ENCODE results near the gene STK40.

STK40 gene

GRCh38 chr1:36343651-36344394 is 41.9 kb downstream of the STK40 start:
- no peak for DNase-seq (ENCODE audit: low spot score)

GRCh38 chr1:36342426-36343185 is 43.1 kb downstream of the STK40 start:
- DNase-seq (ENCODE audit: low spot score), result peak; percentile 77

GRCh38 chr1:36341626-36342320 is 44.0 kb downstream of the STK40 start:
- DNase-seq (ENCODE audit: low spot score), result no peak

- DNase-seq (ENCODE audit: low spot score), result no peak
Observed at GRCh38 chr1:36339615-36340014, 46.1 kb downstream of the STK40 start.

GRCh38 chr1:36339215-36339614 is 46.5 kb downstream of the STK40 start:
- no peak for DNase-seq (ENCODE audit: low spot score)

- no peak for DNase-seq (ENCODE audit: low spot score)
Observed at GRCh38 chr1:36337830-36338229, 47.9 kb downstream of the STK40 start.

GRCh38 chr1:36330940-36331339 is 54.8 kb downstream of the STK40 start:
- no peak for DNase-seq (ENCODE audit: low spot score)

GRCh38 chr1:36329817-36330216 is 55.9 kb downstream of the STK40 start:
- DNase-seq (ENCODE audit: low spot score), result no peak

GRCh38 chr1:36328713-36329112 is 57.0 kb downstream of the STK40 start:
- no peak for DNase-seq (ENCODE audit: low spot score)

- DNase-seq (ENCODE audit: low spot score), result no peak
Observed at GRCh38 chr1:36328088-36328480, 57.6 kb downstream of the STK40 start.

- peak; percentile 63 for DNase-seq (ENCODE audit: low spot score)
Observed at GRCh38 chr1:36327421-36328087, 58.2 kb downstream of the STK40 start.

GRCh38 chr1:36326499-36326898 is 59.2 kb downstream of the STK40 start:
- DNase-seq (ENCODE audit: low spot score), result no peak

- DNase-seq (ENCODE audit: low spot score), result no peak
Observed at GRCh38 chr1:36324353-36324703, 61.4 kb downstream of the STK40 start.

GRCh38 chr1:36323636-36324352 is 61.9 kb downstream of the STK40 start, which contains the start of gene EVA1B:
Gene EVA1B (minus strand): TSS chr1:36323645. CDS start chr1:36323037, 608 bp downstream.
- DNase-seq (ENCODE audit: low spot score), result peak; percentile 86

GRCh38 chr1:36322786-36323635 is 62.7 kb downstream of the STK40 start:
- DNase-seq (ENCODE audit: low spot score), result peak; percentile 54

GRCh38 chr1:36322041-36322785 is 63.5 kb downstream of the STK40 start:
- no peak for DNase-seq (ENCODE audit: low spot score)

GRCh38 chr1:36321119-36321951 is 64.4 kb downstream of the STK40 start:
- DNase-seq (ENCODE audit: low spot score), result peak; percentile 93

GRCh38 chr1:36320767-36321118 is 65.0 kb downstream of the STK40 start:
- DNase-seq (ENCODE audit: low spot score), result no peak

- no peak for DNase-seq (ENCODE audit: low spot score)
Observed at GRCh38 chr1:36320291-36320761, 65.4 kb downstream of the STK40 start.
